ENCODE results near the gene FBXO36.

DNA sequence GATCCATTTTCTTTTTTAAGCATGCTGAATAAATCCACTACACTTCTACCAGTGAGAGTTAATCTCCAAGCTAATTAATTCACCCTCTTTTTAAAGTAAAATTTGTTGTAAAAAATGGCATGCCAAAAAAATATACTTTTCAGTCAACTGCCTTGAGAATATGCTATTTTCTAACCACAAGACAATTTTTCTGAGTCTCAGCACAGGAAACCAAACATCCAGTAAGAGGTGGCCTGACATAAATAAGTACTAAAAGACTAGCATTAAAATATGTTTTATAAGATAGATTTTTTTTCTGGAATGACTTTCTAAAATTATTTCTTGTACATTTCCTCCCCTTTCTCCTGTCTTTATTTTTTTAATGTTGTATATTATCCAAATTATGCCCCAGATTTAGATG lies 2.9 kb downstream of the FBXO36 start:
- TF ChIP-seq, protein P1, sequence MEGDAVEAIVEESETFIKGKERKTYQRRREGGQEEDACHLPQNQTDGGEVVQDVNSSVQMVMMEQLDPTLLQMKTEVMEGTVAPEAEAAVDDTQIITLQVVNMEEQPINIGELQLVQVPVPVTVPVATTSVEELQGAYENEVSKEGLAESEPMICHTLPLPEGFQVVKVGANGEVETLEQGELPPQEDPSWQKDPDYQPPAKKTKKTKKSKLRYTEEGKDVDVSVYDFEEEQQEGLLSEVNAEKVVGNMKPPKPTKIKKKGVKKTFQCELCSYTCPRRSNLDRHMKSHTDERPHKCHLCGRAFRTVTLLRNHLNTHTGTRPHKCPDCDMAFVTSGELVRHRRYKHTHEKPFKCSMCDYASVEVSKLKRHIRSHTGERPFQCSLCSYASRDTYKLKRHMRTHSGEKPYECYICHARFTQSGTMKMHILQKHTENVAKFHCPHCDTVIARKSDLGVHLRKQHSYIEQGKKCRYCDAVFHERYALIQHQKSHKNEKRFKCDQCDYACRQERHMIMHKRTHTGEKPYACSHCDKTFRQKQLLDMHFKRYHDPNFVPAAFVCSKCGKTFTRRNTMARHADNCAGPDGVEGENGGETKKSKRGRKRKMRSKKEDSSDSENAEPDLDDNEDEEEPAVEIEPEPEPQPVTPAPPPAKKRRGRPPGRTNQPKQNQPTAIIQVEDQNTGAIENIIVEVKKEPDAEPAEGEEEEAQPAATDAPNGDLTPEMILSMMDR (conservative IDR thresholded peaks at IDR 0.05 in 1 of 2, IDR thresholded peaks at IDR 0.05 in 1 of 2; ENCODE audit: low read depth in 1 of 2, low read length in 2 of 2): no peak
- no peak for TF ChIP-seq EZH2 (IDR thresholded peaks at IDR 0.05; ENCODE audit: low read length, missing control alignments)

Measured in fibroblast of lung (primary cell).